Loucy (cell line): ENCODE measurements around the gene HUNK.

Experiments used
- H2AFZ ChIP-seq: fragments of 200-600 bp; sonication (generic); 2 replicates; pipeline ENCODE4 v1.6.0; 2016; ENCODE audit warnings: antibody characterized with exemption, mild to moderate bottlenecking, low read length, moderate library complexity
- H3F3A ChIP-seq: fragments of 200-600 bp; 2 replicates; pipeline ENCODE4 v1.6.0; 2016; ENCODE audit warnings: antibody characterized with exemption, low read depth, mild to moderate bottlenecking
- H3K27me3 ChIP-seq: fragments of 200-600 bp; sonication (generic); 2 replicates; pipeline ENCODE4 v1.6.1; 2014; ENCODE audit warnings: low read length, mild to moderate bottlenecking; ENCODE audit not compliant: insufficient read depth, poor library complexity, severe bottlenecking
- H3K36me3 ChIP-seq: fragments of 200-600 bp; sonication (generic); 2 replicates; pipeline ENCODE4 v1.6.1; 2016; ENCODE audit warnings: low read length; ENCODE audit not compliant: insufficient read depth
- H3K4me1 ChIP-seq: fragments of 200-600 bp; sonication (generic); 2 replicates; pipeline ENCODE4 v1.5.1; 2014; ENCODE audit warnings: low read length, mild to moderate bottlenecking; ENCODE audit not compliant: insufficient read depth, poor library complexity, severe bottlenecking
- H3K4me2 ChIP-seq: fragments of 200-600 bp; sonication (generic); 2 replicates; pipeline ENCODE4 v1.6.0; 2014; ENCODE audit warnings: antibody characterized with exemption, low read length, low read depth, mild to moderate bottlenecking; ENCODE audit not compliant: poor library complexity, severe bottlenecking
- H3K4me3 ChIP-seq: fragments of 200-600 bp; sonication (generic); 2 replicates; pipeline ENCODE4 v1.5.1; 2014; ENCODE audit warnings: low read length, mild to moderate bottlenecking, mixed read lengths; ENCODE audit not compliant: poor library complexity, severe bottlenecking
- H3K79me2 ChIP-seq: fragments of 200-600 bp; sonication (generic); 2 replicates; pipeline ENCODE4 v1.6.1; 2014; ENCODE audit warnings: low read length; ENCODE audit not compliant: insufficient read depth
- H3K9ac ChIP-seq: fragments of 200-600 bp; sonication (generic); 2 replicates; pipeline ENCODE4 v1.6.0; 2014; ENCODE audit warnings: mild to moderate bottlenecking, low read depth, low read length, moderate library complexity; ENCODE audit not compliant: poor library complexity, severe bottlenecking
- H3K9me2 ChIP-seq: fragments of 200-600 bp; sonication (generic); replicated peaks from 2 replicates; pipeline ENCODE4 v1.6.1; 2016; ENCODE audit warnings: low read depth, low read length, mixed read lengths
- H3K9me3 ChIP-seq: fragments of 200-600 bp; sonication (generic); 2 replicates; pipeline ENCODE4 v1.6.1; 2014; ENCODE audit warnings: mild to moderate bottlenecking, antibody characterized with exemption, low read length, low read depth; ENCODE audit not compliant: insufficient read depth
- H4K20me1 ChIP-seq: fragments of 200-600 bp; sonication (generic); 2 replicates; pipeline ENCODE4 v1.6.0; 2014; ENCODE audit warnings: antibody characterized with exemption, low read length, mild to moderate bottlenecking; ENCODE audit not compliant: insufficient read depth, poor library complexity, severe bottlenecking
- CTCF ChIP-seq: fragments of 200-600 bp; sonication (generic); conservative IDR thresholded peaks from 2 replicates; pipeline ENCODE4 v1.5.1; 2014; ENCODE audit warnings: mild to moderate bottlenecking, antibody characterized with exemption, low read length
- EZH2phosphoT487 ChIP-seq: fragments of 200-600 bp; IDR thresholded peaks from 2 replicates; pipeline ENCODE4 v1.6.1; 2018; ENCODE audit warnings: antibody characterized with exemption, mild to moderate bottlenecking, moderate library complexity, borderline replicate concordance

Gene HUNK

GRCh38 chr21:31887391-31887841 is 14.6 kb downstream of the HUNK start:
- H2AFZ ChIP-seq, result no peak overlapping the region
- H3F3A ChIP-seq, result no peaks in the 10 kb centered on the region
- no peaks in the 10 kb centered on the region for H3K9me2 ChIP-seq
- no peak overlapping the region for H3K9ac ChIP-seq
- H3K4me1 ChIP-seq, result no peaks in the 10 kb centered on the region
- no peaks in the 10 kb centered on the region for H3K79me2 ChIP-seq
- H3K4me3 ChIP-seq, result no peak overlapping the region
- H4K20me1 ChIP-seq, result no peaks in the 10 kb centered on the region
- H3K9me3 ChIP-seq, result no peaks in the 10 kb centered on the region
- H3K27me3 ChIP-seq, result no peaks in the 10 kb centered on the region
- TF ChIP-seq EZH2phosphoT487, result no peak
- TF ChIP-seq CTCF, result no peak
- H3K4me2 ChIP-seq, result no peak overlapping the region
- no peaks in the 10 kb centered on the region for H3K36me3 ChIP-seq

GRCh38 chr21:31888936-31889371 is 16.1 kb downstream of the HUNK start:
- Histone ChIP-seq H3K4me2 (no peak overlapping the region), H3K79me2 (no peaks in the 10 kb centered on the region), H3K9ac (no peak overlapping the region), H2AFZ (no peak overlapping the region), H3K36me3 (no peaks in the 10 kb centered on the region), H3K4me3 (no peak overlapping the region), H3K9me3 (no peaks in the 10 kb centered on the region), H3K9me2 (no peaks in the 10 kb centered on the region), H4K20me1 (no peaks in the 10 kb centered on the region), H3K4me1 (no peaks in the 10 kb centered on the region), H3F3A (no peaks in the 10 kb centered on the region), H3K27me3 (no peaks in the 10 kb centered on the region)
- TF ChIP-seq CTCF (no peak), EZH2phosphoT487 (no peak)

GRCh38 chr21:31889460-31889859 is 16.6 kb downstream of the HUNK start:
- Histone ChIP-seq H3K79me2 (no peaks in the 10 kb centered on the region), H3K4me1 (no peaks in the 10 kb centered on the region), H4K20me1 (no peaks in the 10 kb centered on the region), H3K9ac (no peak overlapping the region), H3K9me3 (no peaks in the 10 kb centered on the region), H3K4me3 (no peak overlapping the region), H2AFZ (no peak overlapping the region), H3K36me3 (no peaks in the 10 kb centered on the region), H3K9me2 (no peaks in the 10 kb centered on the region), H3K27me3 (no peaks in the 10 kb centered on the region), H3F3A (no peaks in the 10 kb centered on the region), H3K4me2 (no peak overlapping the region)
- TF ChIP-seq EZH2phosphoT487 (no peak), CTCF (no peak)
